Fibroblast of upper back skin (primary cell): ENCODE measurements around the gene ROR2.

Experiments used
- DNase-seq: peaks from one replicate; pipeline ENCODE4 v3.0.0-alpha.2; 2013

The ROR2 gene

GRCh38 chr9:91604451-91605179 lies 345.4 kb downstream of the ROR2 start:
- no peak for DNase-seq

- no peak for DNase-seq
These were observed 346.1 kb downstream of the ROR2 start for GRCh38 chr9:91603932-91604331.

GRCh38 chr9:91599564-91599963 lies 350.5 kb downstream of the ROR2 start:
- DNase-seq = no peak

- no peak for DNase-seq
These were observed 358.4 kb downstream of the ROR2 start for GRCh38 chr9:91591627-91592026.

GRCh38 chr9:91589101-91589553 lies 360.9 kb downstream of the ROR2 start:
- peak; percentile 41 for DNase-seq

GRCh38 chr9:91586282-91586681 lies 363.7 kb downstream of the ROR2 start:
- no peak for DNase-seq

- no peak for DNase-seq
These were observed 366.1 kb downstream of the ROR2 start for GRCh38 chr9:91583966-91584365.

GRCh38 chr9:91583161-91583875 lies 366.7 kb downstream of the ROR2 start:
- DNase-seq = no peak

GRCh38 chr9:91582181-91582580 lies 367.8 kb downstream of the ROR2 start:
- DNase-seq = no peak

- peak; percentile 74 for DNase-seq
These were observed 369.9 kb downstream of the ROR2 start for GRCh38 chr9:91580136-91580535.

- DNase-seq = no peak
These were observed 371.1 kb downstream of the ROR2 start for GRCh38 chr9:91578911-91579310.

GRCh38 chr9:91577633-91578061 lies 372.4 kb downstream of the ROR2 start:
- DNase-seq = no peak

- DNase-seq = no peak
These were observed 377.2 kb downstream of the ROR2 start for GRCh38 chr9:91572811-91573210.

- DNase-seq = no peak
These were observed 378.0 kb downstream of the ROR2 start for GRCh38 chr9:91572044-91572443.

- no peak for DNase-seq
These were observed 379.0 kb downstream of the ROR2 start for GRCh38 chr9:91571036-91571435.

- no peak for DNase-seq
These were observed 382.3 kb downstream of the ROR2 start for GRCh38 chr9:91567642-91568274.

- no peak for DNase-seq
These were observed 385.9 kb downstream of the ROR2 start for GRCh38 chr9:91564081-91564670.

GRCh38 chr9:91562416-91562815 lies 387.6 kb downstream of the ROR2 start:
- DNase-seq = peak; percentile 31

- DNase-seq = peak; percentile 72
These were observed 389.7 kb downstream of the ROR2 start for GRCh38 chr9:91560301-91560700.

GRCh38 chr9:91558879-91559278 lies 391.1 kb downstream of the ROR2 start:
- no peak for DNase-seq

GRCh38 chr9:91558395-91558794 lies 391.6 kb downstream of the ROR2 start:
- no peak for DNase-seq

GRCh38 chr9:91557327-91557726 lies 392.7 kb downstream of the ROR2 start:
- no peak for DNase-seq

GRCh38 chr9:91555132-91555531 lies 394.9 kb downstream of the ROR2 start:
- no peak for DNase-seq

- no peak for DNase-seq
These were observed 400.9 kb downstream of the ROR2 start for GRCh38 chr9:91549177-91549576.
